ENCODE data around the gene PIK3R5. TPM values are rescaled to one million over a fixed set of nuclear protein-coding genes. Genes with fewer than 3 reads are reported as not detected.

The PIK3R5 gene
- total and polyA plus RNA-seq, 2 donors (not counting 1 experiment from before 2014, with no cell fraction given) = 63.1 to 70.0 TPM

GRCh38 chr17:8830141-8830540 lies 135.4 kb downstream of the PIK3R5 start:
- CTCF ChIA-PET = interaction anchor here (0.7 kb wide), 1 partner anchor 65 kb away, joined by 3 read pairs; no protein-coding TSS in a partner anchor
- no peaks in the 10 kb centered on the region for H3K4me1 ChIP-seq (ENCODE audit: control insufficient read depth in 2 of 2, insufficient read depth in 2 of 2, low read length in 2 of 2)
- intact Hi-C loops (cut with micrococcal nuclease) = no loop called here
- H3K27me3 Mint-ChIP-seq = no peaks in the 10 kb centered on the region
- no peaks in the 10 kb centered on the region for H3K27me3 ChIP-seq (replicated peaks in 1 of 4; ENCODE audit: control extremely low read depth in 1 of 4, control insufficient read depth in 3 of 4, insufficient read depth in 4 of 4, low read length in 3 of 4)
- no peaks in the 10 kb centered on the region for H3K4me1 Mint-ChIP-seq
- no peak overlapping the region for H3K27ac ChIP-seq (ENCODE audit: low read length in 2 of 2)
- no peak overlapping the region for H3K4me2 ChIP-seq (replicated peaks; ENCODE audit: low read depth, low read length, poor library complexity, severe bottlenecking)
- H3K9me3 ChIP-seq (ENCODE audit: control extremely low read depth in 1 of 3, control insufficient read depth in 2 of 3, insufficient read depth in 1 of 3, low read length in 2 of 3) = peaks cover 0 to 4% (median 0%) of the 10 kb centered on the region in 3 donors
- POLR2A ChIA-PET = no interaction called here
- 91% methylated on average over 10 of the region's 10 CpGs for WGBS (ENCODE audit: insufficient coverage)
- no peak for TF ChIP-seq CTCF (IDR thresholded peaks at IDR 0.05)
- no peak for TF ChIP-seq EZH2 (IDR thresholded peaks at IDR 0.05; ENCODE audit: borderline replicate concordance, insufficient read depth, low read depth, low read length, poor library complexity, severe bottlenecking)
- H4K20me1 ChIP-seq (ENCODE audit: control insufficient read depth, insufficient read depth, low read length, poor library complexity, severe bottlenecking) = no peaks in the 10 kb centered on the region
- H2AFZ ChIP-seq (ENCODE audit: insufficient read depth, low read depth, low read length, poor library complexity, severe bottlenecking) = no peak overlapping the region
- no peaks in the 10 kb centered on the region for H3K9me3 Mint-ChIP-seq (ENCODE audit: insufficient read depth)
- no peak overlapping the region for H3K27ac Mint-ChIP-seq
- ATAC-seq (ENCODE audit: low read depth) (no peak), DNase-seq (no peak)
- H3K79me2 ChIP-seq (ENCODE audit: control insufficient read depth, insufficient read depth, low read length) = no peaks in the 10 kb centered on the region
- H3K4me3 ChIP-seq (ENCODE audit: control extremely low read depth in 1 of 5, extremely low read depth in 1 of 5, insufficient read depth in 1 of 5, low read depth in 2 of 5, low read length in 4 of 5) = no peak overlapping the region
- no peaks in the 10 kb centered on the region for H3K36me3 ChIP-seq (replicated peaks in 1 of 2; ENCODE audit: control extremely low read depth in 1 of 2, control insufficient read depth in 1 of 2, extremely low read depth in 1 of 2, insufficient read depth in 2 of 2, low read length in 1 of 2)
- no peak overlapping the region for H3K4me3 Mint-ChIP-seq
- no peak overlapping the region for H3K9ac ChIP-seq (ENCODE audit: low read length)

- no peak for TF ChIP-seq EZH2 (IDR thresholded peaks at IDR 0.05; ENCODE audit: borderline replicate concordance, insufficient read depth, low read depth, low read length, poor library complexity, severe bottlenecking)
- intact Hi-C loops (cut with micrococcal nuclease) = no loop called here
- 96% methylated on average over 13 of the region's 16 CpGs for WGBS (ENCODE audit: insufficient coverage)
- no peak overlapping the region for H3K4me3 Mint-ChIP-seq
- H3K9me3 Mint-ChIP-seq (ENCODE audit: insufficient read depth) = peaks cover 1% of the 10 kb centered on the region
- DNase-seq (no peak), ATAC-seq (ENCODE audit: low read depth) (no peak)
- H3K27ac Mint-ChIP-seq = no peak overlapping the region
- no peaks in the 10 kb centered on the region for H3K27me3 ChIP-seq (replicated peaks in 1 of 4; ENCODE audit: control extremely low read depth in 1 of 4, control insufficient read depth in 3 of 4, insufficient read depth in 4 of 4, low read length in 3 of 4)
- peaks cover 0 to 3% (median 2%) of the 10 kb centered on the region in 3 donors for H3K9me3 ChIP-seq (ENCODE audit: control extremely low read depth in 1 of 3, control insufficient read depth in 2 of 3, insufficient read depth in 1 of 3, low read length in 2 of 3)
- H3K4me1 Mint-ChIP-seq = no peaks in the 10 kb centered on the region
- H4K20me1 ChIP-seq (ENCODE audit: control insufficient read depth, insufficient read depth, low read length, poor library complexity, severe bottlenecking) = no peaks in the 10 kb centered on the region
- ChIA-PET POLR2A (no interaction called here), CTCF (interaction anchor here (0.7 kb wide), 1 partner anchor 66 kb away, joined by 3 read pairs; no protein-coding TSS in a partner anchor)
- no peak overlapping the region for H3K4me3 ChIP-seq (ENCODE audit: control extremely low read depth in 1 of 5, extremely low read depth in 1 of 5, insufficient read depth in 1 of 5, low read depth in 2 of 5, low read length in 4 of 5)
- no peak overlapping the region for H2AFZ ChIP-seq (ENCODE audit: insufficient read depth, low read depth, low read length, poor library complexity, severe bottlenecking)
- no peak overlapping the region for H3K9ac ChIP-seq (ENCODE audit: low read length)
- no peaks in the 10 kb centered on the region for H3K79me2 ChIP-seq (ENCODE audit: control insufficient read depth, insufficient read depth, low read length)
- H3K4me2 ChIP-seq (replicated peaks; ENCODE audit: low read depth, low read length, poor library complexity, severe bottlenecking) = no peak overlapping the region
- H3K36me3 ChIP-seq (replicated peaks in 1 of 2; ENCODE audit: control extremely low read depth in 1 of 2, control insufficient read depth in 1 of 2, extremely low read depth in 1 of 2, insufficient read depth in 2 of 2, low read length in 1 of 2) = no peaks in the 10 kb centered on the region
- no peak overlapping the region for H3K27ac ChIP-seq (ENCODE audit: low read length in 2 of 2)
- H3K27me3 Mint-ChIP-seq = no peaks in the 10 kb centered on the region
- no peaks in the 10 kb centered on the region for H3K4me1 ChIP-seq (ENCODE audit: control insufficient read depth in 2 of 2, insufficient read depth in 2 of 2, low read length in 2 of 2)
Measured at GRCh38 chr17:8829036-8829941, 136.2 kb downstream of the PIK3R5 start.

Other genes starting within 250 kb of the PIK3R5 start
- 0.51 and 0.84 TPM in 2 replicates for gene CCDC42, start 220.9 kb downstream of the PIK3R5 start, total RNA-seq
- 0.27 and 0.94 TPM in 2 replicates for gene CCDC42, start 220.9 kb downstream of the PIK3R5 start, polyA plus RNA-seq
- not detected in 2 replicates for gene SPDYE4, start 207.2 kb downstream of the PIK3R5 start, total RNA-seq
- not detected in 2 replicates for gene SPDYE4, start 207.2 kb downstream of the PIK3R5 start, polyA plus RNA-seq
- gene MFSD6L, start 166.3 kb downstream of the PIK3R5 start, total RNA-seq = 0.22 and 0.37 TPM in 2 replicates
- 0.09 and 0.24 TPM in 2 replicates for gene MFSD6L, start 166.3 kb downstream of the PIK3R5 start, polyA plus RNA-seq
- 2.4 and 2.8 TPM in 2 replicates for gene PIK3R6, start 98.0 kb downstream of the PIK3R5 start, total RNA-seq
- 2.8 and 11.0 TPM in 2 replicates for gene PIK3R6, start 98.0 kb downstream of the PIK3R5 start, polyA plus RNA-seq
- 0.19 and 0.25 TPM in 2 replicates for gene NTN1, start 55.8 kb upstream of the PIK3R5 start, total RNA-seq
- 0.10 and 0.33 TPM in 2 replicates for gene NTN1, start 55.8 kb upstream of the PIK3R5 start, polyA plus RNA-seq

Data from B cell (primary cell).